Measurements from ENCODE around the gene MARK4.

DNA sequence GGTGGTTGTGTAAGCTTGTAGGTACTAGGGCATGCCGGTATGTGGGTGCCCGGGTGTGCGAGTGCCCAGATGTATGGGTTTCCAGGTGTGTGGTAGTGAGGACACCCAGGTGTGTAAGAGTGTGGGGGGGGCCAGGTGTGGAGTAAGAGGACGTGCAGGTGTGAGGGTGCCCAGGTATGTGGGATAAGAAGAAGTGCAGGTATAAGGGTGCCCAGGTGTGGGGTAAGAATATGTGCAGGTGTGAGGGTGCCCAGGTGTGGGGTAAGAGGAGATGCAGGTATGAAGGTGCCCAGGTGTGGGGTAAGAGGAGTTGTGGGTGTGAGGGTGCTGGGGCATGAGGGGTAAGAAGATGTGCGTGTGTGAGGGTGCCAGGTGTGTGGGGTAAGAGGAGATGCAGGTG is 14.3 kb downstream of the MARK4 start:
- TF ChIP-seq POLR2AphosphoS5 (IDR thresholded peaks at IDR 0.05; ENCODE audit: low read depth): no peak
- TF ChIP-seq, protein P1, sequence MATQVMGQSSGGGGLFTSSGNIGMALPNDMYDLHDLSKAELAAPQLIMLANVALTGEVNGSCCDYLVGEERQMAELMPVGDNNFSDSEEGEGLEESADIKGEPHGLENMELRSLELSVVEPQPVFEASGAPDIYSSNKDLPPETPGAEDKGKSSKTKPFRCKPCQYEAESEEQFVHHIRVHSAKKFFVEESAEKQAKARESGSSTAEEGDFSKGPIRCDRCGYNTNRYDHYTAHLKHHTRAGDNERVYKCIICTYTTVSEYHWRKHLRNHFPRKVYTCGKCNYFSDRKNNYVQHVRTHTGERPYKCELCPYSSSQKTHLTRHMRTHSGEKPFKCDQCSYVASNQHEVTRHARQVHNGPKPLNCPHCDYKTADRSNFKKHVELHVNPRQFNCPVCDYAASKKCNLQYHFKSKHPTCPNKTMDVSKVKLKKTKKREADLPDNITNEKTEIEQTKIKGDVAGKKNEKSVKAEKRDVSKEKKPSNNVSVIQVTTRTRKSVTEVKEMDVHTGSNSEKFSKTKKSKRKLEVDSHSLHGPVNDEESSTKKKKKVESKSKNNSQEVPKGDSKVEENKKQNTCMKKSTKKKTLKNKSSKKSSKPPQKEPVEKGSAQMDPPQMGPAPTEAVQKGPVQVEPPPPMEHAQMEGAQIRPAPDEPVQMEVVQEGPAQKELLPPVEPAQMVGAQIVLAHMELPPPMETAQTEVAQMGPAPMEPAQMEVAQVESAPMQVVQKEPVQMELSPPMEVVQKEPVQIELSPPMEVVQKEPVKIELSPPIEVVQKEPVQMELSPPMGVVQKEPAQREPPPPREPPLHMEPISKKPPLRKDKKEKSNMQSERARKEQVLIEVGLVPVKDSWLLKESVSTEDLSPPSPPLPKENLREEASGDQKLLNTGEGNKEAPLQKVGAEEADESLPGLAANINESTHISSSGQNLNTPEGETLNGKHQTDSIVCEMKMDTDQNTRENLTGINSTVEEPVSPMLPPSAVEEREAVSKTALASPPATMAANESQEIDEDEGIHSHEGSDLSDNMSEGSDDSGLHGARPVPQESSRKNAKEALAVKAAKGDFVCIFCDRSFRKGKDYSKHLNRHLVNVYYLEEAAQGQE (IDR thresholded peaks at IDR 0.05; ENCODE audit: insufficient replicate concordance, low read depth): no peak

Data from HL-60 (cell line).